Measurements from ENCODE around the gene CDH26. TPM values are rescaled to one million over a fixed set of nuclear protein-coding genes. Genes with fewer than 3 reads are reported as not detected.

CDH26 gene
- total RNA-seq, 5 donors from 2014 or later (not counting 1 experiment from before 2014, with no cell fraction given), result 1.5 to 5.2 (median 2.9) TPM

GRCh38 chr20:59935457-59936185, 22.6 kb upstream of the CDH26 start:
- peaks cover 27 to 49% (median 43%) of the 10 kb centered on the region in 3 donors for H3K4me1 Mint-ChIP-seq
- peaks cover 5 to 22% of the 10 kb centered on the region in 2 experiments for H3K4me1 ChIP-seq (ENCODE audit: control insufficient read depth in 1 of 2, extremely low read depth in 1 of 2, insufficient read depth in 2 of 2, low read length in 2 of 2)
- DNase-seq (no peak), ATAC-seq (replicated peaks in 1 of 4) (no peak)
- no peak overlapping the region for H3K27ac ChIP-seq (ENCODE audit: low read length)
- no peak overlapping the region for H3K27ac Mint-ChIP-seq
- H3K27me3 Mint-ChIP-seq, result no peaks in the 10 kb centered on the region
- peaks cover 2% of the 10 kb centered on the region for H3K36me3 Mint-ChIP-seq
- no peak overlapping the region for H3K4me3 Mint-ChIP-seq
- CTCF ChIA-PET, result interaction anchor here (0.6 to 3.0 kb wide), 6 partner anchors 14 to 681 kb away, joined by 3 to 12 read pairs (median 4); no protein-coding TSS in a partner anchor
- H3K36me3 ChIP-seq (ENCODE audit: control insufficient read depth in 2 of 2, extremely low read depth in 1 of 2, insufficient read depth in 1 of 2, low read length in 1 of 2), result no peaks in the 10 kb centered on the region
- 90% methylated on average over 2 of the region's 8 CpGs for WGBS (ENCODE audit: insufficient coverage)
- H3K27me3 ChIP-seq (replicated peaks in 1 of 2; ENCODE audit: control insufficient read depth in 2 of 2, extremely low read depth in 1 of 2, insufficient read depth in 2 of 2, low read length in 1 of 2), result no peaks in the 10 kb centered on the region
- POLR2A ChIA-PET, result no interaction called here
- H3K9me3 Mint-ChIP-seq, result no peaks in the 10 kb centered on the region
- H3K9me3 ChIP-seq, result no peaks in the 10 kb centered on the region
- H3K4me3 ChIP-seq (ENCODE audit: control insufficient read depth in 1 of 2, extremely low read depth in 1 of 2, low read length in 1 of 2), result no peak overlapping the region

GRCh38 chr20:59936409-59936808, 21.8 kb upstream of the CDH26 start:
- Mint-ChIP-seq H3K27me3 (no peaks in the 10 kb centered on the region), H3K36me3 (peaks cover 2% of the 10 kb centered on the region), H3K9me3 (no peaks in the 10 kb centered on the region), H3K4me3 (no peak overlapping the region), H3K4me1 (peaks cover 35 to 56% (median 50%) of the 10 kb centered on the region in 3 donors), H3K27ac (peak overlapping the region in 1 of 2 donors; percentile 1)
- CTCF ChIA-PET, result interaction anchor here (0.6 to 1.0 kb wide), 3 partner anchors 9 to 14 kb away, joined by 3 to 4 read pairs (median 3); no protein-coding TSS in a partner anchor
- Histone ChIP-seq H3K27me3 (replicated peaks in 1 of 2; ENCODE audit: control insufficient read depth in 2 of 2, extremely low read depth in 1 of 2, insufficient read depth in 2 of 2, low read length in 1 of 2) (no peaks in the 10 kb centered on the region), H3K4me3 (ENCODE audit: control insufficient read depth in 1 of 2, extremely low read depth in 1 of 2, low read length in 1 of 2) (no peak overlapping the region), H3K9me3 (no peaks in the 10 kb centered on the region), H3K27ac (ENCODE audit: low read length) (no peak overlapping the region), H3K36me3 (ENCODE audit: control insufficient read depth in 2 of 2, extremely low read depth in 1 of 2, insufficient read depth in 1 of 2, low read length in 1 of 2) (no peaks in the 10 kb centered on the region), H3K4me1 (ENCODE audit: control insufficient read depth in 1 of 2, extremely low read depth in 1 of 2, insufficient read depth in 2 of 2, low read length in 2 of 2) (peaks cover 9 to 22% of the 10 kb centered on the region in 2 experiments)
- WGBS (ENCODE audit: insufficient coverage), result no CpG with 5 or more reads among the region's 4 CpGs
- POLR2A ChIA-PET, result no interaction called here
- no peak for ATAC-seq (replicated peaks in 1 of 4)
- DNase-seq, result no peak

GRCh38 chr20:59937150-59937549, 21.1 kb upstream of the CDH26 start:
- CTCF ChIA-PET, result interaction anchor here in 1 of 2 donors (1.0 kb wide), 2 partner anchors 9 to 14 kb away, joined by 3 read pairs; no protein-coding TSS in a partner anchor
- no peaks in the 10 kb centered on the region for H3K9me3 Mint-ChIP-seq
- H3K4me3 Mint-ChIP-seq, result no peak overlapping the region
- H3K36me3 Mint-ChIP-seq, result peaks cover 3% of the 10 kb centered on the region
- H3K27me3 Mint-ChIP-seq, result no peaks in the 10 kb centered on the region
- Histone ChIP-seq H3K4me1 (ENCODE audit: control insufficient read depth in 1 of 2, extremely low read depth in 1 of 2, insufficient read depth in 2 of 2, low read length in 2 of 2) (peaks cover 11 to 22% of the 10 kb centered on the region in 2 experiments), H3K36me3 (ENCODE audit: control insufficient read depth in 2 of 2, extremely low read depth in 1 of 2, insufficient read depth in 1 of 2, low read length in 1 of 2) (peaks cover 0 to 1% of the 10 kb centered on the region in 2 donors), H3K9me3 (no peaks in the 10 kb centered on the region), H3K4me3 (ENCODE audit: control insufficient read depth in 1 of 2, extremely low read depth in 1 of 2, low read length in 1 of 2) (no peak overlapping the region), H3K27ac (ENCODE audit: low read length) (no peak overlapping the region), H3K27me3 (replicated peaks in 1 of 2; ENCODE audit: control insufficient read depth in 2 of 2, extremely low read depth in 1 of 2, insufficient read depth in 2 of 2, low read length in 1 of 2) (no peaks in the 10 kb centered on the region)
- DNase-seq (no peak), ATAC-seq (replicated peaks in 1 of 4) (no peak)
- H3K4me1 Mint-ChIP-seq, result peaks cover 36 to 58% (median 51%) of the 10 kb centered on the region in 3 donors
- no CpG with 5 or more reads among the region's 3 CpGs for WGBS (ENCODE audit: insufficient coverage)
- POLR2A ChIA-PET, result no interaction called here
- H3K27ac Mint-ChIP-seq, result peak overlapping the region; percentile 59 to 71

- peaks cover 36 to 61% (median 53%) of the 10 kb centered on the region in 3 donors for H3K4me1 Mint-ChIP-seq
- Histone ChIP-seq H3K9me3 (no peaks in the 10 kb centered on the region), H3K27ac (ENCODE audit: low read length) (no peak overlapping the region), H3K36me3 (ENCODE audit: control insufficient read depth in 2 of 2, extremely low read depth in 1 of 2, insufficient read depth in 1 of 2, low read length in 1 of 2) (peaks cover 0 to 6% of the 10 kb centered on the region in 2 donors), H3K4me1 (ENCODE audit: control insufficient read depth in 1 of 2, extremely low read depth in 1 of 2, insufficient read depth in 2 of 2, low read length in 2 of 2) (peaks cover 11 to 17% of the 10 kb centered on the region in 2 experiments), H3K4me3 (ENCODE audit: control insufficient read depth in 1 of 2, extremely low read depth in 1 of 2, low read length in 1 of 2) (no peak overlapping the region), H3K27me3 (replicated peaks in 1 of 2; ENCODE audit: control insufficient read depth in 2 of 2, extremely low read depth in 1 of 2, insufficient read depth in 2 of 2, low read length in 1 of 2) (no peaks in the 10 kb centered on the region)
- POLR2A ChIA-PET, result interaction anchor here in 1 of 2 donors (0.5 kb wide), 1 partner anchor 1290 kb away, joined by 3 read pairs; no protein-coding TSS in a partner anchor
- ATAC-seq (replicated peaks in 1 of 4) (no peak), DNase-seq (no peak)
- H3K36me3 Mint-ChIP-seq, result peaks cover 9% of the 10 kb centered on the region
- CTCF ChIA-PET, result interaction anchor here in 1 of 2 donors (0.9 kb wide), 1 partner anchor 12 kb away, joined by 3 read pairs; no protein-coding TSS in a partner anchor
- H3K9me3 Mint-ChIP-seq, result no peaks in the 10 kb centered on the region
- no peaks in the 10 kb centered on the region for H3K27me3 Mint-ChIP-seq
- peak overlapping the region; percentile 79 to 80 for H3K27ac Mint-ChIP-seq
- 100% methylated on average over 1 of the region's 4 CpGs for WGBS (ENCODE audit: insufficient coverage)
- H3K4me3 Mint-ChIP-seq, result peak overlapping the region; percentile 78 to 98 (median 85)
These were observed 20.0 kb upstream of the CDH26 start for GRCh38 chr20:59938221-59938620.

- POLR2A ChIA-PET, result interaction anchor here in 1 of 2 donors (0.5 kb wide), 1 partner anchor 1291 kb away, joined by 3 read pairs; no protein-coding TSS in a partner anchor
- H3K4me3 Mint-ChIP-seq, result peak overlapping the region; percentile 78 to 98 (median 85)
- no peak for ATAC-seq (replicated peaks in 1 of 4)
- no peak overlapping the region for H3K27ac ChIP-seq (ENCODE audit: low read length)
- H3K9me3 Mint-ChIP-seq, result no peaks in the 10 kb centered on the region
- peaks cover 0 to 7% of the 10 kb centered on the region in 2 donors for H3K36me3 ChIP-seq (ENCODE audit: control insufficient read depth in 2 of 2, extremely low read depth in 1 of 2, insufficient read depth in 1 of 2, low read length in 1 of 2)
- no peaks in the 10 kb centered on the region for H3K27me3 Mint-ChIP-seq
- no peak overlapping the region for H3K4me3 ChIP-seq (ENCODE audit: control insufficient read depth in 1 of 2, extremely low read depth in 1 of 2, low read length in 1 of 2)
- no peaks in the 10 kb centered on the region for H3K27me3 ChIP-seq (replicated peaks in 1 of 2; ENCODE audit: control insufficient read depth in 2 of 2, extremely low read depth in 1 of 2, insufficient read depth in 2 of 2, low read length in 1 of 2)
- 95% methylated on average over 6 of the region's 7 CpGs for WGBS (ENCODE audit: insufficient coverage)
- H3K27ac Mint-ChIP-seq, result peak overlapping the region; percentile 79 to 80
- peaks cover 9% of the 10 kb centered on the region for H3K36me3 Mint-ChIP-seq
- no peak for DNase-seq
- CTCF ChIA-PET, result interaction anchor here in 1 of 2 donors (0.9 kb wide), 1 partner anchor 12 kb away, joined by 3 read pairs; no protein-coding TSS in a partner anchor
- peaks cover 36 to 61% (median 53%) of the 10 kb centered on the region in 3 donors for H3K4me1 Mint-ChIP-seq
- peaks cover 11 to 17% of the 10 kb centered on the region in 2 experiments for H3K4me1 ChIP-seq (ENCODE audit: control insufficient read depth in 1 of 2, extremely low read depth in 1 of 2, insufficient read depth in 2 of 2, low read length in 2 of 2)
- H3K9me3 ChIP-seq, result no peaks in the 10 kb centered on the region
These were observed 19.5 kb upstream of the CDH26 start for GRCh38 chr20:59938696-59939051.

GRCh38 chr20:59939052-59939878, 19.0 kb upstream of the CDH26 start:
- DNase-seq, result peak in 1 of 35 experiments; percentile 26
- peaks cover 11% of the 10 kb centered on the region for H3K36me3 Mint-ChIP-seq
- Histone ChIP-seq H3K4me3 (ENCODE audit: control insufficient read depth in 1 of 2, extremely low read depth in 1 of 2, low read length in 1 of 2) (peak overlapping the region; percentile 84 to 97), H3K9me3 (no peaks in the 10 kb centered on the region), H3K36me3 (ENCODE audit: control insufficient read depth in 2 of 2, extremely low read depth in 1 of 2, insufficient read depth in 1 of 2, low read length in 1 of 2) (peaks cover 0 to 13% of the 10 kb centered on the region in 2 donors), H3K4me1 (ENCODE audit: control insufficient read depth in 1 of 2, extremely low read depth in 1 of 2, insufficient read depth in 2 of 2, low read length in 2 of 2) (peaks cover 11 to 15% of the 10 kb centered on the region in 2 experiments), H3K27ac (ENCODE audit: low read length) (no peak overlapping the region), H3K27me3 (replicated peaks in 1 of 2; ENCODE audit: control insufficient read depth in 2 of 2, extremely low read depth in 1 of 2, insufficient read depth in 2 of 2, low read length in 1 of 2) (no peaks in the 10 kb centered on the region)
- ChIA-PET POLR2A (interaction anchor here in 1 of 2 donors (0.5 kb wide), 1 partner anchor 1291 kb away, joined by 3 read pairs; no protein-coding TSS in a partner anchor), CTCF (interaction anchor here (0.9 to 2.3 kb wide), 5 partner anchors 8 to 118 kb away, joined by 3 to 16 read pairs (median 7); no protein-coding TSS in a partner anchor)
- WGBS (ENCODE audit: insufficient coverage), result 56% methylated on average over 102 of the region's 104 CpGs
- peak overlapping the region; percentile 79 to 80 for H3K27ac Mint-ChIP-seq
- no peaks in the 10 kb centered on the region for H3K27me3 Mint-ChIP-seq
- ATAC-seq (replicated peaks in 1 of 4), result no peak
- H3K9me3 Mint-ChIP-seq, result no peaks in the 10 kb centered on the region
- H3K4me3 Mint-ChIP-seq, result peak overlapping the region; percentile 78 to 98 (median 97)
- peaks cover 36 to 59% (median 51%) of the 10 kb centered on the region in 3 donors for H3K4me1 Mint-ChIP-seq

All from T-cell (primary cell).